NT2/D1 (cell line): Measurements from ENCODE around the gene GOLGB1.

ENCODE experiments used
- DNase-seq: peaks from one replicate; pipeline ENCODE4 v3.0.0-alpha.2; 2011; ENCODE audit warnings: low read depth, low spot score
- H3K27me3 ChIP-seq: 2 replicates; pipeline ENCODE4 v1.6.0; 2011; ENCODE audit warnings: mild to moderate bottlenecking; ENCODE audit not compliant: insufficient read length, insufficient read depth
- H3K36me3 ChIP-seq: 2 replicates; pipeline ENCODE4 v1.6.1; 2011; ENCODE audit warnings: mild to moderate bottlenecking, low read length, mixed read lengths; ENCODE audit not compliant: insufficient read depth, insufficient read length
- H3K4me1 ChIP-seq: 2 replicates; pipeline ENCODE4 v1.5.1; 2011; ENCODE audit not compliant: insufficient read depth, insufficient read length
- H3K4me3 ChIP-seq: 2 replicates; pipeline ENCODE4 v1.5.1; 2011; ENCODE audit warnings: low read depth; ENCODE audit not compliant: insufficient read length
- H3K9ac ChIP-seq: 2 replicates; pipeline ENCODE4 v1.6.0; 2011; ENCODE audit warnings: low read depth; ENCODE audit not compliant: insufficient read length
- H3K9me3 ChIP-seq: 2 replicates; pipeline ENCODE4 v1.5.1; 2011; ENCODE audit warnings: mild to moderate bottlenecking, low read length; ENCODE audit not compliant: insufficient read depth
- SUZ12 ChIP-seq: IDR thresholded peaks from 2 replicates; pipeline ENCODE4 v1.6.1; 2011; ENCODE audit not compliant: insufficient read length, insufficient read depth; ENCODE audit errors: extremely low read depth
- YY1 ChIP-seq: IDR thresholded peaks from 2 replicates; pipeline ENCODE4 v1.6.1; 2011; ENCODE audit not compliant: insufficient read length, insufficient read depth
- ZNF274 ChIP-seq: IDR thresholded peaks from 2 replicates; pipeline ENCODE4 v1.6.1; 2011; ENCODE audit warnings: mild to moderate bottlenecking, low read depth, low read length

Gene GOLGB1

GRCh38 chr3:121659586-121659985 lies 90.0 kb downstream of the GOLGB1 start:
- Histone ChIP-seq H3K4me1 (no peaks in the 10 kb centered on the region), H3K27me3 (no peaks in the 10 kb centered on the region), H3K36me3 (peaks cover 24% of the 10 kb centered on the region), H3K9me3 (no peaks in the 10 kb centered on the region), H3K4me3 (no peak overlapping the region), H3K9ac (no peak overlapping the region)
- DNase-seq = no peak
- TF ChIP-seq SUZ12 (no peak), YY1 (no peak), ZNF274 (no peak)

GRCh38 chr3:121658716-121659435 lies 90.7 kb downstream of the GOLGB1 start:
- no peaks in the 10 kb centered on the region for H3K9me3 ChIP-seq
- H3K4me3 ChIP-seq = no peak overlapping the region
- DNase-seq = no peak
- H3K4me1 ChIP-seq = no peaks in the 10 kb centered on the region
- peaks cover 17% of the 10 kb centered on the region for H3K36me3 ChIP-seq
- TF ChIP-seq YY1 = no peak
- no peak for TF ChIP-seq ZNF274
- TF ChIP-seq SUZ12 = no peak
- H3K27me3 ChIP-seq = no peaks in the 10 kb centered on the region
- no peak overlapping the region for H3K9ac ChIP-seq

GRCh38 chr3:121654493-121655385 lies 94.8 kb downstream of the GOLGB1 start:
- no peak for DNase-seq

GRCh38 chr3:121651684-121652083 lies 97.9 kb downstream of the GOLGB1 start:
- peaks cover 7% of the 10 kb centered on the region; the same call in 1 of the 2 replicates for H3K9me3 ChIP-seq
- no peaks in the 10 kb centered on the region for H3K4me1 ChIP-seq
- H3K36me3 ChIP-seq = no peaks in the 10 kb centered on the region
- DNase-seq = no peak
- H3K4me3 ChIP-seq = no peak overlapping the region
- TF ChIP-seq YY1 (no peak), SUZ12 (no peak), ZNF274 (no peak)
- no peak overlapping the region for H3K9ac ChIP-seq
- H3K27me3 ChIP-seq = no peaks in the 10 kb centered on the region

More at GRCh38 chr3:121654493-121655385, 94.8 kb downstream of the GOLGB1 start:
- Histone ChIP-seq H3K9me3 (peaks cover 5% of the 10 kb centered on the region; the same call in 1 of the 2 replicates), H3K4me1 (no peaks in the 10 kb centered on the region), H3K27me3 (no peaks in the 10 kb centered on the region), H3K9ac (no peak overlapping the region), H3K4me3 (no peak overlapping the region), H3K36me3 (no peaks in the 10 kb centered on the region)
- no peak for TF ChIP-seq SUZ12
- TF ChIP-seq YY1 = no peak
- no peak for TF ChIP-seq ZNF274

GRCh38 chr3:121649645-121650044 lies 99.9 kb downstream of the GOLGB1 start:
- TF ChIP-seq ZNF274 (no peak), SUZ12 (no peak), YY1 (no peak)
- peaks cover 7% of the 10 kb centered on the region; the same call in 1 of the 2 replicates for H3K9me3 ChIP-seq
- no peak overlapping the region for H3K9ac ChIP-seq
- H3K27me3 ChIP-seq = no peaks in the 10 kb centered on the region
- no peaks in the 10 kb centered on the region for H3K36me3 ChIP-seq
- DNase-seq = no peak
- H3K4me3 ChIP-seq = no peak overlapping the region
- no peaks in the 10 kb centered on the region for H3K4me1 ChIP-seq

- H3K27me3 ChIP-seq = no peaks in the 10 kb centered on the region
- H3K4me3 ChIP-seq = no peak overlapping the region
- H3K4me1 ChIP-seq = no peaks in the 10 kb centered on the region
- DNase-seq = no peak
- no peaks in the 10 kb centered on the region for H3K36me3 ChIP-seq
- peaks cover 7% of the 10 kb centered on the region; the same call in 1 of the 2 replicates for H3K9me3 ChIP-seq
- no peak overlapping the region for H3K9ac ChIP-seq
- TF ChIP-seq ZNF274 = no peak
- TF ChIP-seq SUZ12 = no peak
- TF ChIP-seq YY1 = no peak
Measured at GRCh38 chr3:121648219-121648958, 101.2 kb downstream of the GOLGB1 start.
